Stimulated activated CD8-positive, alpha-beta memory T cell treated with anti-CD3 and anti-CD28 coated beads, Interleukin-7, amount 100 ng/mL, for 24 hours (primary cell): ENCODE results near the gene LGI4.

Source experiments
- DNase-seq: peaks from one replicate; pipeline ENCODE4 v3.0.0-alpha.2; 2020; ENCODE audit warnings: low read depth

The LGI4 gene

GRCh38 chr19:35134601-35135242 is at the start of gene LGI4:
TSS of gene LGI4 (minus strand) at chr19:35135059. CDS start at chr19:35134680, 379 bp downstream.
- DNase-seq: no peak

DNA sequence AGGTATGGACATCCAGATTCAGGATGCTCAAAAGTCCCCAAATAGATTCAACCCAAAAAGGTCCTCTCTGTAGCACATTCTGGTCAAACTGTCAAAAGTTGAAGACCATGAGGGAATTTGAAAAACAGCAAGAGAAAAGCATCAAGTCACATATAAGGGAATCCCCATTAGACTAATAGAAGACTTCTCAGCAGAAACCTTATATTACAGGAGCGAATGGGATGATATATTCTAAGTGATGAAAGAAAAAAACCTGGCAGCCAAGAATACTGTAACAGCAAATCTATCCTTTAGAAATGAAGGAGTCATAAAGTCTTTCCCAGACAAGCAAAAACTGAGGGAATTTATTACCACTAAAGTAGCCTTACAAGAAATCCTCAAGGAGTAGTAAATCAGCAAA is 49.4 kb upstream of the LGI4 start:
- no peak for DNase-seq

- no peak for DNase-seq
Observed at GRCh38 chr19:35181387-35181786, 46.5 kb upstream of the LGI4 start.

DNA sequence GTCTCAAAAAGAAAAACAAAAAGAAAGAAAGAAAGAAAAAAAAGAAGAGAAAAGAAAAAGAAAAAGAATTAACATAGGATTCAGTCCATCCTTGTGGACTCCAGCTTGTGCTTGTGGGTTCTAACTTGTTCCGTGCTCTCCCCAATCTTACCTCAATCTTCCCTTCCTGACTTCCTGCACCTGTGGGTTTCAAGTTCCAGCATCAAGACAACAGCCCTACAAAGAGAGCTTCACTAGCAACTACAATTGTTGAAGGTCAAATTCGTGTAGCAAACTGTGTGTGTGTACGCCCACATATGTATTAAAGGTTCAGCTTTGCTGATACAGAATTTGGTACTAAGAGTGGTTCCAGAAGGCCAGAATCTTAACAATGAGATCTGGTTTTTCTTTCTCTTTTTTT is 45.0 kb upstream of the LGI4 start:
- DNase-seq: no peak

GRCh38 chr19:35178701-35179100 is 43.8 kb upstream of the LGI4 start:
- DNase-seq: no peak

- no peak for DNase-seq
Observed at GRCh38 chr19:35177377-35178274, 42.8 kb upstream of the LGI4 start.

DNA sequence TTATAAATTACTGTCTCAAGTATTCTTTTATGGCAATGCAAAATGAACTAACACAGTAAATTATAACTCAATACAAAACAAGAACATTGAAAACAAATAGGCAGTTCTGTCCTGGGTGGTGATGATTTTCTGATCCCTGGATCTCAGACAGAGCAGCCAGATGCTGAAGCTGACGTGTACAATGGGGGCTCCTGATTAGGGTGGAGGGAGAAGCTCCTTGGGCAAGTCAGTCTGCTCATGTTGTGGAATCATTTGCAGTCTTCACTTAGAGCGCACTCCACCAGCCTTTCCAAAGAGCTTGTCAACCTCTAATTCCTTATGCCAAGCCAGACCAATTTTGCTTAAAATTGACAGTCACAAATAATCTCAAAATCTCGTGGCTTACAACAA is 41.3 kb upstream of the LGI4 start:
- no peak for DNase-seq

- DNase-seq: no peak
Observed at GRCh38 chr19:35174226-35174625, 39.4 kb upstream of the LGI4 start.

DNA sequence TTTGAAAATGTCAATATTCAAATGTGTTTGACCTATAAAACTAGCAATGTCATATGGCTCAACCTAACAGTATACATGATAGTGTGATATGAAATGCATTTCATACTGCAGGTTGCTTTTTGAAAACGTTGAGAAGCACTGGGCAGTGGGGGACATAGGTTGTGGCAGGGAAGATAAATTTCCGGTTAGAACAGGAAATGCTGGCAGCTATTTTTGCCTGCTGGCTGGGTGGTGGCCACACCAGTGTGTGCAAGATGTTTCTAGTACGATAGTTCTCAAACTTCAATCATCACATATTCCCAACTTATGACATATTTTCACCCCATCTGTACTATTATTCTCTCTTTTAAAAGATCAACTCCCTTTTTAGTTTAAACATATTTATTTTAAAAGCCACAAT is 36.9 kb upstream of the LGI4 start:
- no peak for DNase-seq

- no peak for DNase-seq
Observed at GRCh38 chr19:35170359-35171061, 35.7 kb upstream of the LGI4 start.

GRCh38 chr19:35169221-35169995 is 34.5 kb upstream of the LGI4 start:
- DNase-seq: no peak

- no peak for DNase-seq
Observed at GRCh38 chr19:35168196-35168595, 33.3 kb upstream of the LGI4 start.

DNA sequence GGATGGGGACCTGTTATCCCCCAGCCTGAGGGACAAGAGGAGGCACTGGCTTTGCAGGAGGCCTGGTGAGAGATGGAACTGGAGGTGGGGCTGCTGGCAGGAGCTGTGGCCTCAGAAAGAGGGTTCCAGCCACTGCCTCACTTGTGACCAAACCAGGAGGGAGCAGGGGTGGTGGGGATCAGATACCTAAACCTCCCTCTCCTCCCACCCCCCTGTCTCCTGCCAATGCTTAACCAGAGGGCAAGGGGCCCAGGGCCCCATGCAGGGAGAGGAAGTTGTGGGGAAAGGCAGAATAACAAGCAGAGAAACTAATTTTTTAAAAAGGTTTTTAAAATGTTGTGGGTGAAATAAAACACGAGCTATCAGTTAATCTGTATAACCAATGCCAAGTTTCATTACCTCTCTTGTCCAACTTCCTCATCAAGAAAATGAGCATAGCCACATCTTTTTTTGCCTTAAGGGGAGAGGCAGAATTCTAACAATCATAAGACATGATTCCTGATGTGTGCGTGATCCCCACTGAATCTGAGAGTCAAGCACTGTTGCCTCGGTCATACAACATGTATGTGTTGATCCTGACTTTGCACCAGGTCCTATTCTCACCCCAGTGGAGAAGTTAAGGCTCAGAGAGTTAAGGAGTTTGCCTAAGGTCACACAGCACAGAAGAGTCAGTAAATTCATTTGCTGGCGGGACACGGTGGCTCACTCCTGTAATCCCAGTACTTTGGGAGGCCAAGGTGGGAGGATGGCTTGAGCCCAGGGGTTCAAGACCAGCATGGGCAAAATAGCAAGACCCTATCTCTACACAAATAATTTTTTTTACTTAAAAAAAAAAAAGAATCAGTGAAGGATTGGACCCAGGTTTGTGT is 32.6 kb upstream of the LGI4 start:
- no peak for DNase-seq

DNA sequence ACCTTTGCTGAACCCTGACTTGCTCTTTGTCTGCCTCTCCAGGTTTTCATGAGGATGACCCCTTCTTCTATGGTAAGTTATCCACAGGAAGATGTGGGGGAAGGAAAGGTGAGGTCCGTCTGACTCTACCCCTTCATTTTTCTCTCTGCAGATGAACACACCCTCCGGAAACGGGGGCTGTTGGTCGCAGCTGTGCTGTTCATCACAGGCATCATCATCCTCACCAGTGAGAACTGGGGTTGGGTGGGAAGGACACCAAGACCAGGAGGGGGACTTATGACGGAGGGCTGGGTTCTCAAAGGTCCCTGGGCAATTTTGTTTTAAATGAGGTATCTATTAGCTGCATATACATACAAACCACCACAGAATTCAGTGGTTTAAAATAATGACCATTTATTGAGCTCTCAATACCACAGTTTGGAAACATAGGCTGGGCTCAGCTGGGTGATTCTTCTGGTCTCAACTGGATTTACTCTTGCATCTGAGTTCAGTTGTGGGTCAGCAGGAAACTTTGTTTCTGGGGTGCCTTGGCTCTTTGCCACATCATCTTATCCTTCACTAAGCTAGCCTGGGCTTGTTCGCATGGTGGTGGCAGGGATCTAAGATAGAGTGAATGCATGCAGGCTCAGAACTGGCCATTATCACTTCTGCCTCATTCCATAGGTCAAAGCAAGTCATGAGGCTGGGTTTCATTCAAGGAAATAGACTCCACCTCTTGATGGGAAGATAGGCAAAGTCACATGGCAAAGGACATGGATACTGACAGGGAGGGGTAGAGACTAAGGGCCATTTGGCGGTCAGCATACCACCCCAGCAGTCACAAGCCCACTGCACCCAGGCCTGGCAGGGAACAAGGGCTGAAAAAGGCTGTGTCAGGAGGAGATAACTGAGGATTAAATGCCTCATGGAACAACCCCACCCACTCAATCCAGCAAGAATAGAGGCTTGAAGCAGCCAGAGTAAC is 31.5 kb upstream of the LGI4 start:
- no peak for DNase-seq

DNA sequence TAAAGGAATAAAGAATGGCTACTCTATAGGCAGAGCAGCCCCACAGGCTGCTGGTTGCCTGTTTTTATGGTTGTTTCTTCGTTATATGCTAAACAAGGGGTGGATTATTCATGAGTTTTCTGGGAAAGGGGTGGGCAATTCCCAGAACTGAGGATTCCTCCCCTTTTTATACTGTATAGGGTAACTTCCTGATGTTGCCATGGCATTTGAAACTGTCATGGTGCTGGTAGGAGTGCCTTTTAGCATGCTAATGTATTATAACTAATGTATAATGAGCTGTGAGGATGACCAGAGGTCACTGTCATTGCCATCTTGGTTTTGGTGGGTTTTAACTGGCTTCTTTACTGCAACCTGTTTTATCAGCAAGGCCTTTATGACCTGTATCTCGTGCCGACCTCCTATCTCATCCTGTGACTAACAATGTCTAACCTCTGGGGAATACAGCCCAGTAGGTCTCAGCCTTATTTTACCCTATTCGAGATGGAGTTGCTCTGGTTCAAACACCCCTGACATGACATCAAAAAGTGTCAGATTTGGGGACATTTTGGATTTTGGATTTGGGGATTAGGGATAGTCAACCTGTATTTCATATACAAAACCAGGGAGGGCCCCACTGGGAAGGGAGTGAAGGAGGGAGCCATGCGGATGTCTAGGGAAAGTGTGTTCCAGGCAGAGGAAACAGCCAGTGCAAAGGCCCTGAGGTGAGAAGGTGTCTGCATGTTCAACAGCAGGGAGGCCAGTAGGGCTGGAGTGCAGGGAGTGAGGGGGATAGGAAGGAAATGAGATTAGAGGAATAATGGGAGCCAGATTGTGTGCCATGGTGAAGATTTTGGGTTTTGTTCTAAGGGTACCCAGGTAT is 30.6 kb upstream of the LGI4 start:
- no peak for DNase-seq

- no peak for DNase-seq
Observed at GRCh38 chr19:35164418-35164817, 29.6 kb upstream of the LGI4 start.

GRCh38 chr19:35162471-35163326 is 27.8 kb upstream of the LGI4 start:
- DNase-seq: no peak

DNA sequence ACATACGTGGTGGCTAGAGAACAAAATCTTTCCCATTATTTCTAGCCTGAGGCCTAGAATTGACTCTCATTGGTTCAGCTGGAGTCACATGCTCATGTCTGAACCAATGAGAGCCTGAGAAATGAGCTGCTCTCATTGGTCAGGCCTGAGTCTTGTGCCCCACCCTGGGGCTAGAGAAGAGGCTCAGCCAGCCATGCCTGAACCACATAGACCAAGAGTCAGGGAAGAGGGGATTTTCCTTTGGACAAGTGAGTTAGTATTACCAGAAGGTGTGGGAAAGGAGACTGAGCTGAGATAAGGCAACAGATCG is 26.5 kb upstream of the LGI4 start:
- DNase-seq: no peak
